GM12878 (cell line): ENCODE results near the gene CAMKMT. TPM values are rescaled to one million over a fixed set of nuclear protein-coding genes. Genes with fewer than 3 reads are reported as not detected.

Experiments
- ATAC-seq: fragments of 200-7000 bp; cut with Tn5 transposase; 3 replicates; pipeline ENCODE4 v1.9.1; 2020; ENCODE audit warnings: mild to moderate bottlenecking, moderate library complexity
- BruUV-seq: library from RNA; stranded (reverse); fragments of 400-500 nt; replicated peaks from 2 replicates; lab custom pipeline; 2021; lab: Mats Ljungman, UMichigan
- CTCF ChIA-PET: fragments of 300-600 bp; sonication (Branson Sonifier 250); formaldehyde crosslinking; extraction: SDS; loops from one replicate; lab custom pipeline; 2021; ENCODE audit warnings: inconsistent platforms; lab: Yijun Ruan, JAX
- POLR2A ChIA-PET: fragments of 350-600 bp; formaldehyde crosslinking; extraction: SDS; loops from one replicate; lab custom pipeline; 2021; ENCODE audit warnings: inconsistent platforms; lab: Charles Lee
- RAD21 ChIA-PET: fragments of 300-600 bp; sonication (Branson Sonifier 250); formaldehyde crosslinking; loops from one replicate; lab custom pipeline; 2023; ENCODE audit warnings: antibody characterized with exemption; ENCODE audit not compliant: unreplicated experiment; lab: Charles Lee
- SMC1A ChIA-PET: fragments of 300-600 bp; sonication (Branson Sonifier 250); formaldehyde crosslinking; loops from one replicate; lab custom pipeline; 2023; ENCODE audit not compliant: unreplicated experiment, uncharacterized antibody; lab: Charles Lee
- DNase-seq: peaks from one replicate; pipeline ENCODE4 v3.0.0-alpha.2; 2011; ENCODE audit warnings: low read depth, low spot score
- FAIRE-seq: peaks from 3 replicates; lab custom pipeline; 2011; peaks lifted over from hg19 to GRCh38; lab: Jason Lieb, UNC
- H2AFZ ChIP-seq: 2 replicates; pipeline ENCODE4 v1.6.0; 2011; ENCODE audit warnings: low read depth, low read length, control low read depth; ENCODE audit not compliant: control insufficient read depth
- H3K27ac ChIP-seq: 2 replicates; pipeline ENCODE4 v1.5.1; 2011; ENCODE audit warnings: control low read depth; ENCODE audit not compliant: control insufficient read depth, insufficient read depth
- H3K27me3 ChIP-seq, 2 experiments: replicated peaks in 1 of 2; 2 replicates each; pipeline versions ENCODE4 v1.6.0 to v1.6.1; 2011; ENCODE audit warnings: low read length in 1 of 2; ENCODE audit not compliant: control insufficient read depth in 2 of 2, insufficient read depth in 2 of 2
- H3K36me3 ChIP-seq, 2 experiments: 2 replicates each; pipeline ENCODE4 v1.5.1; 2011; ENCODE audit warnings: low read length in 1 of 2; ENCODE audit not compliant: control insufficient read depth in 2 of 2, insufficient read depth in 2 of 2
- H3K4me1 ChIP-seq: 2 replicates; pipeline ENCODE4 v1.6.1; 2011; ENCODE audit warnings: mild to moderate bottlenecking, low read length, moderate library complexity, mixed read lengths; ENCODE audit not compliant: control insufficient read depth, insufficient read depth
- H3K4me2 ChIP-seq: 2 replicates; pipeline ENCODE4 v1.6.0; 2011; ENCODE audit warnings: control low read depth; ENCODE audit not compliant: control insufficient read depth, insufficient read depth
- H3K4me3 ChIP-seq: fragments of 200-600 bp; sonication (generic); 2 replicates; pipeline ENCODE4 v1.5.1; 2016
- H3K79me2 ChIP-seq: 2 replicates; pipeline ENCODE4 v1.6.0; 2011; ENCODE audit warnings: low read length; ENCODE audit not compliant: control insufficient read depth, insufficient read depth
- H3K9ac ChIP-seq: 2 replicates; pipeline ENCODE4 v1.8.0; 2011; ENCODE audit warnings: low read length, control low read depth, mixed read lengths; ENCODE audit not compliant: control insufficient read depth, insufficient read depth
- H3K9me3 ChIP-seq: replicated peaks from 3 replicates; pipeline ENCODE4 v1.5.1; 2011; ENCODE audit warnings: mild to moderate bottlenecking, low read length; ENCODE audit not compliant: control insufficient read depth, insufficient read depth
- H4K20me1 ChIP-seq: 2 replicates; pipeline ENCODE4 v1.6.0; 2011; ENCODE audit not compliant: control insufficient read depth, insufficient read depth
- CBX3 ChIP-seq: fragments of 200-600 bp; sonication (generic); IDR thresholded peaks from 2 replicates; pipeline ENCODE4 v1.6.1; 2016; ENCODE audit warnings: low read depth, borderline replicate concordance
- CUX1 ChIP-seq: IDR thresholded peaks from 2 replicates; pipeline ENCODE4 v1.6.1; 2012; ENCODE audit warnings: improper control_type of control experiment, low read depth, low read length; ENCODE audit not compliant: insufficient replicate concordance
- EGR1 ChIP-seq, 2 experiments: IDR thresholded peaks; 1 replicate in 1 of 2; 2 replicates in 1 of 2; pipeline ENCODE4 v1.6.1; 2011 to 2012; ENCODE audit warnings: low read depth in 2 of 2, low read length in 2 of 2, borderline replicate concordance in 1 of 2, mild to moderate bottlenecking in 1 of 2, moderate library complexity in 1 of 2
- IRF3 ChIP-seq: fragments of 450-650 bp; IDR thresholded peaks from 2 replicates; pipeline ENCODE4 v1.6.1; 2014; ENCODE audit warnings: mild to moderate bottlenecking
- PAX8 ChIP-seq: fragments of 450-650 bp; IDR thresholded peaks from 2 replicates; pipeline ENCODE4 v1.6.1; 2017; ENCODE audit warnings: mild to moderate bottlenecking, moderate library complexity
- RAD51 ChIP-seq: fragments of 450-650 bp; IDR thresholded peaks from 2 replicates; pipeline ENCODE4 v1.6.1; 2016; ENCODE audit warnings: moderate library complexity, mild to moderate bottlenecking, inconsistent platforms
- SIN3A ChIP-seq: IDR thresholded peaks from 2 replicates; pipeline ENCODE4 v1.6.1; 2012; ENCODE audit warnings: low read depth, low read length, improper control_type of control experiment
- SRF ChIP-seq, 2 experiments: IDR thresholded peaks; 2 replicates each; pipeline ENCODE4 v1.6.1; 2011; ENCODE audit warnings: low read depth in 2 of 2, low read length in 2 of 2, mild to moderate bottlenecking in 1 of 2, moderate library complexity in 1 of 2
- YBX1 ChIP-seq: fragments of 450-650 bp; IDR thresholded peaks from 2 replicates; pipeline ENCODE4 v1.6.1; 2016; ENCODE audit warnings: antibody characterized with exemption
- ZNF592 ChIP-seq: fragments of 450-650 bp; IDR thresholded peaks from 2 replicates; pipeline ENCODE4 v1.6.1; 2017; ENCODE audit warnings: mild to moderate bottlenecking, moderate library complexity
- WGBS: methylation state at CpG from one replicate; pipeline ENCODE4 v1.1.6; 2016; ENCODE audit warnings: low lambda C conversion rate; ENCODE audit not compliant: insufficient replicate concordance, insufficient coverage; ENCODE audit errors: missing lambda C conversion rate; 5-methylcytosine and 5-hydroxymethylcytosine counted together
- in situ Hi-C: fragments of 300-500 bp; cut with MboI; formaldehyde crosslinking; loops from 9 replicates; pipeline ENCODE4 v1.14.3; 2018; ENCODE audit warnings: mixed read lengths
- intact Hi-C: fragments of 100-400 bp; cut with micrococcal nuclease; formaldehyde crosslinking; loops from one replicate; pipeline ENCODE4 v1.14.2; 2022; ENCODE audit not compliant: unreplicated experiment
- polyA plus RNA-seq, 11 experiments: library from polyadenylated mRNA; depleted of rRNA in 4 of 11; unstranded in 6 of 11; stranded (reverse) in 5 of 11; fragments of >200 nt; fragmentation: Nextera tagmentation in 4 of 11; fragmentation: Illumina TruSeq in 1 of 11; extraction: Ambion mirVana in 4 of 11; extraction: Trizol in 1 of 11; gene quantifications; 1 replicate in 1 of 11; 2 replicates in 10 of 11; pipeline versions ENCODE4 v1.2.1 to v1.2.3, GENCODE V29; 2011 to 2016; ENCODE audit warnings: inconsistent platforms in 2 of 11, missing spikeins in 2 of 11, low read depth in 1 of 11
- total RNA-seq, 4 experiments: library from RNA; depleted of rRNA in 3 of 4; stranded (reverse); fragments of >200 nt in 3 of 4; fragmentation: Illumina TruSeq in 1 of 4; extraction: Trizol in 1 of 4; gene quantifications; 2 replicates each; pipeline versions ENCODE4 v1.2.1 to v1.2.3, GENCODE V29; 2013 to 2021

The CAMKMT gene
- total and polyA plus RNA-seq, 10 of the 15 experiments (the other 5 are each of a cell fraction or from before 2014, with no cell fraction given) = 2.7 to 16.0 (median 11.8) TPM

GRCh38 chr2:44333994-44334393 is 27.8 kb upstream of the CAMKMT start (continued):
- TF ChIP-seq IRF3 = no peak
- TF ChIP-seq EGR1 (IDR thresholded peaks at IDR 0.05; ENCODE audit: borderline replicate concordance in 1 of 2, low read depth in 2 of 2, low read length in 2 of 2) = no peak
- no peak for TF ChIP-seq SRF (IDR thresholded peaks at IDR 0.05; ENCODE audit: low read depth in 2 of 2, low read length in 2 of 2)

GRCh38 chr2:44335806-44336538 is 25.8 kb upstream of the CAMKMT start:
- ChIA-PET RAD21 (no interaction called here), POLR2A (no interaction called here), SMC1A (interaction anchor here (1.0 kb wide), 2 partner anchors 13 to 19 kb away, joined by 3 read pairs; no protein-coding TSS in a partner anchor), CTCF (interaction anchor here (0.9 to 1.4 kb wide), 3 partner anchors 11 to 292 kb away, joined by 3 read pairs; no protein-coding TSS in a partner anchor)
- H3K4me1 ChIP-seq = no peaks in the 10 kb centered on the region
- H3K36me3 ChIP-seq = peaks cover 5 to 7% of the 10 kb centered on the region in 2 experiments; a peak in 3 of 4 replicates
- intact Hi-C loops (no loop called here), in situ Hi-C loops (no loop called here)
- no TSS peak for BruUV-seq
- no peak overlapping the region for H2AFZ ChIP-seq
- no peak overlapping the region for H3K9ac ChIP-seq
- ATAC-seq (no peak), DNase-seq (no peak), FAIRE-seq (peak; percentile 72)
- no peak overlapping the region for H3K27ac ChIP-seq
- no peaks in the 10 kb centered on the region for H3K9me3 ChIP-seq
- H3K27me3 ChIP-seq = no peaks in the 10 kb centered on the region
- no peaks in the 10 kb centered on the region for H4K20me1 ChIP-seq
- H3K79me2 ChIP-seq = no peaks in the 10 kb centered on the region
- no peak overlapping the region for H3K4me3 ChIP-seq
- WGBS = 79% methylated on average over 2 of the region's 2 CpGs
- H3K4me2 ChIP-seq = no peak overlapping the region
- TF ChIP-seq CBX3 = no peak
- no peak for TF ChIP-seq RAD51
- no peak for TF ChIP-seq YBX1
- no peak for TF ChIP-seq SIN3A
- TF ChIP-seq ZNF592 = no peak
- no peak for TF ChIP-seq CUX1
- no peak for TF ChIP-seq PAX8
